AML-193 (cell line): ENCODE data around the gene SAP130.

Experiments used
- DNase-seq, 2 experiments: peaks; one replicate each; lab custom pipeline; 2025; lab: John Stamatoyannopoulos, UW

Gene SAP130

DNA sequence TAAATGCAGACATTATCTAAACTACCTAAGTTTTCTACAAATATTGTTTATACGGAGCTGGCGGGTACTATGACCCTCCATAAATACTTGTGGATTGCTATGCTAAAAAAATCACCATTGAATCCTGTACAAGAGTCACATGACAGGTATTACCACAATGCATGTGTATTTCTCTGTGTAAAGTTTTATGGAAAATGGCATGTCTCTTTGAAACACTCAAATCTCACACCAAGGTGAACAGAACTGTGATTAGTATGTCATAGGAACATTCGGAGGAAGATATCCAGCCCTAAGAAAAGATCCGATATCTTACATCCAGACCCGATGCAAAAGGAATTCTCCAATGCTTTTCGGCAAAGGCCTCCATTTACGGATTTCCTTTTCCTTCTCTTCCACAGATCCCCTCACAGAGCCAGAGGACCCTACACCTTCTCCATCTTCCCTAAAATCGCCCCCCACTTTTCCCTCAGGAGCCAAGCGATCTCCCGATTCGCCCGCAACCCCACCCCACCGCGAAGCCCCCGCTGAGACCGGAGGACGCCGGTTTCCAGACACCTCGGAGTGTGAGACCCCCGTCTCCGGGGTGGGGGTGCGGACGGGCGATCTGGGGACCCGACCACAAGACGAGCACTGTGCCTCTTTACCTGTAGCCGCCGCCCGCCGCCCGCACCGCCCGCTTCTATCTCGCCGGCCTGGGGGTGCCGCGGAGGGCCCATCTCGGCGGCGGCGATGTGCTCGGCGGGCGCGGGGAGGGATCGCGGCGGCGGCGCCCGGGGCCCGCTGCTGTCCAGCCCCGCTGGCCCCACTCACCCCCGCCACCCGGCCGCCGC is 1.2 kb downstream of the SAP130 start:
- peak in 1 of 2 experiments; percentile 7 for DNase-seq

DNA sequence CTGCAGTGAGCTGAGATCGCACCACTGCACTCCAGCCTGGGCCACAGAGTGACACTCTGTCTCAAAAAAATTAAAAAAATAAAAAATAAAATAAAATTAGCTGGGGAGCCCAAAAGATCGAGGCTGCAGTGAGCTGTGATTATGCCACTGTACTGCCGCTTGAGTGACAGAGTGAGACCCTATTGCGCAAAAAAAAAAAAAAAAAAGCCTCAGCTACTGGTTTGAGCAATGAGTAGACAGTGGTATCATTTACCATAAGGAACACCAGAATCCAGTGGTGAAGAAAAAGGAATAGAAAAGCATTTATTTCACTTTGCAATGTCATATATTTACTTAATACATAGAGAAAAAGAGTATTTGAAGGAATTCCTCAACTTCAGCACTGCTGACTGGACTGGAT is 3.0 kb downstream of the SAP130 start:
- peak in 1 of 2 experiments; percentile 11 for DNase-seq

DNA sequence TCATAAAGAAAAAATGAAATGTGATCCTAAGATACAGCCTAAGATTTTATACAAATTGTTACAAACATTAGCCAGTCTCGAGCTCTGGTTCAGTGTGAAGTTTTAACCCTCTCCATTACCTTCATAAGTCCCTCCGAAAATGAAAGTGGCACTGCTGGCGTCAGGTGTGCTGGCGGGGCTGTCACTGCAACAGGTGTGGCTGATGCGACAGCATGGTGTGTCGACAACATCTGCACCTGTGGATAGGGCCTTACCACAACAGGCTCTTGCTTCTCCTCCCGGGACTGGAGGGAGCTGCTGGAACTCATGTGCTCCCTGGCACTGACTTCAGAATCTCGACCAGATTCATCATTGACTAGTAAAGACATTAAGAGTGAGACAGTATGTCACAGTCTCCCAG is 10.3 kb downstream of the SAP130 start:
- DNase-seq = no peak

DNA sequence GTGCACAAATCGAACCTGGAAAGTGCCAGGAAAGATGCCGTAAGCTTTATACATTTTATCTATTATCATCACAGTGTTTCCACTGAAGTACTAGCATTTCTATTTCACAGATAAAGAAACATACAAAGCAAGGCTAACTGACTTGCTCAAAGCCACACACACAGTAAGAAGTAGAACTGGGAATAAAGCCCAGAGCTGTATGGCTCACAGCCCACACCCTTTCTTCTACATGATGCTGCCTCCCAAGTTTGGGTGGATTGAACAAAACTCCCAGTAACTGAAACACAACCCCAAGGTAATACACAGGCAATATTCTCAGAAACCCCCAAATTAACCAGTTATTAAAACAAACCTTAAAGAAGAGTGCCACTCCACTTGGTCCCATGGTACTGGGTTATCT is 11.2 kb downstream of the SAP130 start:
- no peak for DNase-seq

DNA sequence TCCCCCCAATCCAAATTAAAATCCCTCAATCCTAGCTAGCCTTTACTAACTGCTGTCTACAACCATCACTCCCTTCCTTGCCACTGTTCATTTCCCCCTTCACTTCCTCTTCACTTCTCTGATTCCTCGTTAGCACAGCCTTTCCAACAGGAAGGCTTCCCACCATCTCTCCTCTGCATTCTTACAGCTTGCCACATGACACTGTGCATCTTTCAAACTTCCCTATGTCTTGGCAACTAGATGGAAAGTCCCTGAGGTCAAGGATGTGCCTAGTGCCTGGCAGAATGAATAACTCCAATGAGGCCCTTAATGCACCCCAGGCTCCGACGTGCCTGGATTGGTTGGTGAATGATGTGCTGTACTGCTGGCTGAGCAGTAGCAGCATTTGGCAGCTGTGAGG is 15.2 kb downstream of the SAP130 start:
- DNase-seq = no peak

DNA sequence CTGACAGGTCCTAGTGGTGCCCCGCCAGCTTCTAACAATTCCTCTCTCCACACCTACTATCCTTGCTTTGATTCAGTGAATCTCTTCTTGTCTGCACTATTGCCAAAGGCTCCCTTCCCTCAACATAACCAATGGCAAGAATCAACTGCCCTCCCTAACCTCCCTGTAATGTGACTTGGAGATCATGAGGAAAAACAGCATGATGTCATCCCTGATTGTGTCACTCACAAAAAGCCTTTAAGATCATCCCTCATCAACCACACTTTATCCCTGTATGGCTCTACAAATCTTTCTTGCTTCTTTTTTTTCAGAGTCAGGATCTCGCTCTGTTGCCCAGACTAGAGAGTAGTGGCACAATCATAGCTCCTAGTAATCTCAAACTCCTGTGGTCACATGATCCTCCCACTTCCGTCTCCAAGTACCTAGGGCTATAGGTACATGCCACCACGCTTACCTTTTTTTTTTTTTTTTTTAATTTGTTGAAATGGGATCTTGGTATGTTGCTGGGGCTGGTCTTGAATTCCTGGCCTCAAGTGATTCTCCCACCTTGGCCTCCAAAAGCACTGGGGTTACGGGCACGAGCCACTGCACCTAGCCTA is 19.7 kb downstream of the SAP130 start:
- no peak for DNase-seq

DNA sequence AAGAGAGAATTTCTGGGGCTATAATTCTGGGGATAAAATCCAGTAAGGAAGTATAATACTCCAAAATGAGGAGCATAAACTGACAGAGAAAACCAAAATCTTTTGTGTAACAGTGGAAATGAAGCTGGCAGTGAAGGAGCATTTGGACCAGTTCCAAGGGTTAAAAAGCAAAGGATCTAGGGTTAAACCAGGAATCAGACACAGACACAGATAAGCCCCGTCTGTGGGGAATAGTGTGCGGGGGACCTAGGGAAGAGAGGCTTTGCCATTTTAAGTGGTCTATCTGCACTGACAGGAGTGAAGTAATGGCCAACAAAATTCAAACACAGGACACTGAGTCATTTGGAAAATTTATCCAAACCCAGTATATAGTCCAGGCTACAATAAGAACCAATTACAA is 23.4 kb downstream of the SAP130 start:
- no peak for DNase-seq

DNA sequence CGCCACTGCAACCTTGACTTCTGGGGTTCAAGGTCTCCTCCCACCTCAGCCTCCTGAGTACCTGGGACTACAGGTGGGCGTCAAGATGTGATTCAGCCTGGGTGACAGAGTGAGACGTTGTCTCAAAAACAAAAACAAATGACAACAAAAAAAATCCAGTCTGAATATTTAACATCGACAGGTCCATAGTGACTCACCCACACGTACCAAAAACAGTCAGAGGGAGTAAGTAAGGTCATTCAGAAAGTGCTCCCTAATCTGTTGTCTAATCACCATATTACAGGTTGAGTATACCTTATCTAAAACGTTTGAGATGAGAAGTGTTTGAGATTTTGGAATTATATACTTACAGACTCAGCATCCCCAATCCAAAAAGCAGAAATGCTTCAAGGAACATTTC is 24.4 kb downstream of the SAP130 start:
- no peak for DNase-seq

DNA sequence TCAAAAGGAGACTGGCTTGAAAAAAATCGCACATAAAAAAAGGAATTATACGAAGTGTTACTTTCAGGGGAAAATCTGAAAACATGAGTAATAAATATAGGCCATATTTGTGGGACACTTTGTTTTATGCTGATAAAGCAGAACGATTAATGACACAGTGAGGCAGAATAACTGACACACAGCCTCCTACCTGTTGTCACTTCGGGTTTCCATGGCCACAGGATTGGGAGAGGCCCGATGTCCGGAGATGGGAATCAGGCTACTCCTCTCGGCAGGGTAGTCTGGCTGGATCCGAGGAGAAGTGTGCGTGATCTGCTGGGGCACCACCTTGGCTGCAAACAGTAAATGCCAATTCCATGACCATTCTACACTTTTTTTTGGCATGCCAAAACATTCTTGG is 31.7 kb downstream of the SAP130 start:
- DNase-seq = no peak

DNA sequence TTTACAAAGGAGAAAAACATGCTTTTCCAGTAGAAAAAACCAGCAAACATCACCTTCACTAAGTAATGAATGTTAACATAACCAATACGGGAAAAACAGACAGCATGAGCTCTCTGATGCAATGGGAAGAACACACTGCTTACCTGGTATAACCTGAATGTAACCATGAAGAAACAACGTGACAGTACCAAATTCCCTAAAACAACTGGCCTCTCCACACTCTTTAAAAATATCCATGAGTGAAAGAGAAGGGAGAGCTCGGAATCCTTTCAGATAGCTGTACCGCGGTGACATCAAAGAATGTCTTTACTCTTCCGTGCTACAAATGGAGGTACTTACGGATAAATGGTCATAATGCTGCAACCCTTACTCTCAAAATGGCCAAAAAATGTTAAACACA is 32.1 kb downstream of the SAP130 start:
- no peak for DNase-seq

DNA sequence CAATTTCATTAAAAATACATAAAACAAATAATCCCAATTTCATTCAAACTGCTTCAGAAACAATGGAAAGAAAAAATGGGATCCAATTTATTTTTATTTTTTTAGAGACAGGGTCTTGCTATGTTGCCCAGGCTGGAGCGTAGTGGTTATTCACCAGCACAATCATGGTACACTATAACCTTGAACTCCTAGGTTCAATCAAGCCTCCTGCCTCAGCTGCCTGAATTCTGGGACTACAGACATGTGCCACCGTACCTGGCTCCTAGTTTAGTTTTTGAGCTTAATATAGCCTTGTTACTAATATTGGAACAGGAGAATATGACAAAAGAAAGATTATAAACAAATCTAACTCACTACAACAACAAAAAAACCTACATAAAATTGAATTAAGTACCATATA is 34.2 kb downstream of the SAP130 start:
- no peak for DNase-seq

DNA sequence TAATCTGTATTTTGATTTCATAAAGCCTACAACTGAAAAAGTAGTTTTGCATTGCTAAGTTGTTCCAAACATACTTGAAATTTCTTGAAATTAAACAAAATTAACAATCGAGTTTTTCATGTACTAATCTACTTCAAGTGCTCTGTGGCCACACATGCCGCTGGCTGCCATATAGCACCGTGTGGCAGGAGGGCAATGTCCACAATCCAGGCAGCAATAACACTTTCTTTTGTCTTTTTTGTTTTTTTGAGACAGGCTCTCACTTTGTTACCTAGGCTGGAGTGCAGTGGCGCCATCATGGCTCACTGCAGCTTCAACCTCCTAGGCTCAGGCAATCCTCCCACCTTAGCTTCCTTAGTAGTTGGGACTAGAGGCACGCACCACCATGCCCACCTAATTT is 36.1 kb downstream of the SAP130 start:
- no peak for DNase-seq

DNA sequence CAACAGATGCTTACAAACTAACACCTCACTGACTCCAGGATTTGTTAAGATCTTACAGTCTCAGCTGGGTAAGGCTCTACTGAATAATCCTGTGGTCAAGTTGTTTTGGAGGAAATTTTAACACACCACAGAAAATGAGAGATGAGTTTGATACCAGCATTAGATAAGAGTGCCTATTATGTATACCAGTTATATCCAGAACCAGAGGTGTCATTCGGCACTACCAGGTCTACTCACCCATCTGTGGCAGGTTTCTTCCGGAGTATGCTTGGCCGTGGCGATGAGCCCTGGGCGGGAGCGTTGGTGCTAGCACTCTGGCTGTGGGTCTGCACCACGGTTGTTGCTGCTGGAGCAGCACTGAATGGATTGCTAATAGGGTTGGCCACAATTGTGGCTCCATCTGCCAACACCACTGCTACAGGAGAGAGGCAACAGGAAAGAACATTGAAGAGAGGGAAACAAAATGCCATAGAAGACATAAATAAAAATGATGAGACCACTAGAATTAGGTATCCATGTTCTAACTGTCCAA is 41.2 kb downstream of the SAP130 start:
- DNase-seq = no peak

DNA sequence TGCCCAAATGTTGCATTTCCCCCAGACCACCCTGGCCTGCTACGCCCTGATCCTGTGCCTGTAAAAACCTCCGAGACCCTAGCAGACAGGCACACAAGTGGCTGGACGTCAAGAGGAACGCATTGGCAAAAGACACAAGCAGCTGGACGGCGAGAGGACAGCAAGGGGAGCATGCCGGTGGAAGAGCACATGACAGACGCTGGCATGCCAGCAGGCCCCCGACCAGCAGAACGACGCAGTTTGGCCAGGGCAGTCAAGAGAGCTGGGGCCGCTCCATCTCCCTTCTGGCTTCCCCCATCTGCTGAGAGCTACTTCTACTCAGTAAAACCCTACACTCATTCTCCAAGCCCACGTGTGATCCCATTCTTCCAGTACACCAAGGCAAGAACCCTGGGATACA is 42.1 kb downstream of the SAP130 start:
- no peak for DNase-seq

DNA sequence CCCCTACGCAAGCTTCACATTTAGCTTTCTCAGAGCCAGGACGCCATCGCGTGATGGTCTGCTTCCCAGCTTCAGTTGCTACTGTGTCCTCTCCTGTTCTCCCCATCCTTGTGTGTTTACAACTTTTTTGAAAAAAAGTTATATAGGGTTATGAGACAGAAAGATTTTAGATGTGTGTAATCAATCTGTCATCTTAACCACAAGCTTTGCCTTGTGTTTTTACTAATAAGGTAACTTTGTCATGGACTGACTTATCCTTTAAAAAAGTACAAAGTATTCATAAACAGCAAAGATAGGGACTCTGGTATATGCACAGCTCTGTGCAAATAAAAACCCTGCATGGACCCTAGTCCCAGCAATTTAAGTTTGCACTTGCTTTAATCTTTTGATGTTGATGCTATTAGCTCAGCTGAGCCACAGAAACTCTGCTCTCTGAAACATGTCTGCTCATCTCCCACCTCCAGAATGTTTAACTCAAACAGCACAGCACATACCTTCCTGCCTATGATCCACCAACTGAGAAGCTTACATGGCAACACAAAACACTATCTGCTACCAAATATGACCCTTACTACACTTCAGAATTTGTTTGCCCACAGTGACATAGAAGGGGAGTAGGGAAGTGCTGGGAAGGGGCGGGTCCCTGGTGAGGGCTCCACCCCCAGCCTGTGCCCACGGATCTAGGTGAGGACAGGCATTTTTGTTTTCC is 42.7 kb downstream of the SAP130 start:
- no peak for DNase-seq

DNA sequence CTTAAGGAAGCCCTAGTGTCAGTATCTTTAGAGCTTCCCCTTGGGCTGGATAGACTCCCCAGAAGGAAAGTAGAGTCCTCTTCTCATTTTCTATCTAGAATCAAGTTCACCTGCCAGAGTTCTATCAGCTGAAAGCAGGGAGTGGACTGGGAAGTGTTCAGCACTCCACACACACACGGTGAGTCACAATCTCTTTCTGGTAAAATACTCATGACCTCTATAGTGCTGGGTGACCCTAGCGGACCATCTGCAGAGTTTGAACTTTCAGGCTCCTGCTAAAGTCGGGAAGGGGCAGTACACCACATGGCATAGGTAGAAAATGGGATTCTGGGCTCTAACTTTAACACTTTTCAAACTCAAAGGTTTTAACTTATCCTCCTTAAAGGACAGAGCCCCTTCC is 43.3 kb downstream of the SAP130 start:
- no peak for DNase-seq

DNA sequence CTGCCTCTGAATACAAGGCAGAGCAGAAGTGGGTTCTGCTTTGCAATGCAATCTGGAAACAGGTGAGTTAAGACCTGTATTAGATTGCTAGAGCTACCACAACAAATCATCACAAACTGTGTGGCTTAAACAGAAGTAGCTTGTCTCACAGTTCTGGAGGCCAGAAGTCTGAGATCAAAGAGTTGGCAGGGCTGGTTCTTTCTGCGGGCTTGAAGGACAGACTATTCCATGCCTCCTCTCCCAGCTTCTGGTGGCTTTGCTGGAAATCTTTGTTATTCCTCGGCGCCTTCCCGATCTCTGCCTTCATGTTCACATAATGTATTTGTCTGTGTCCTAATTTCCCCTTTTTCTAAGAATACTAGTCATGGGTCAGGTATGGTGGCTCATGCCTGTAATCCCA is 58.4 kb downstream of the SAP130 start:
- DNase-seq = no peak

DNA sequence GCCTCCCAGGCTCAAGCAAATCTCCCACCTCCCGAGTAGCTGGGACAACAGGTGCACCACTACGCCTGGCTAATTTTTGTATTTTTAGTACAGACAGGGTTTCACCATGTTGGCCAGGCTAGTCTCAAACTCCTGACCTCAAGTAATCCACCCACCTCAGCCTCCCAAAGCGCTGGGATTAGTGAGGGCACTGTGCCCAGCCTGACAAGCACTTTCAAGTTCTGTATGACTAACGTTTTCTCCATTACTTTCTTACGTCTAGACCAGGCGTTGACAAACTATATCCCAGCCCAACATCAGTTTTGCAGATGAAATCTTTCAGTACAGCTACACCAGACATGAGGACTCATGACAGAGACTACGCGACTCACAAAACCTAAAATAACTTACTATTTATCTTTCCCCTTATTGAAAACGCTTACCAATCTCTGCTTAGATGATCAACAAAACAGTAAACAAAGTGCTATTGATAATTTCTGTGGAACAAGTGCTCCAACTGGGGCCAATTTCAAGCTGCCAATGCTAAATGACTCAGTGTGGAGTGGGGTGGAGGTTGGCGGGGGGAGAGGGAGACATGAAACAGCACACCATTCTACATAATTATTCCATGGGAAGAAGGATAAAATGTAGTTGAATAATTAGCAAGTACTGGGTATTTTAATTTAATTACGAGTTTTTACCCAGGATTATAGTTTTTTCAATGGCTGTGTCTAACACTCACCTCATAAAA is 59.1 kb downstream of the SAP130 start:
- DNase-seq = no peak

DNA sequence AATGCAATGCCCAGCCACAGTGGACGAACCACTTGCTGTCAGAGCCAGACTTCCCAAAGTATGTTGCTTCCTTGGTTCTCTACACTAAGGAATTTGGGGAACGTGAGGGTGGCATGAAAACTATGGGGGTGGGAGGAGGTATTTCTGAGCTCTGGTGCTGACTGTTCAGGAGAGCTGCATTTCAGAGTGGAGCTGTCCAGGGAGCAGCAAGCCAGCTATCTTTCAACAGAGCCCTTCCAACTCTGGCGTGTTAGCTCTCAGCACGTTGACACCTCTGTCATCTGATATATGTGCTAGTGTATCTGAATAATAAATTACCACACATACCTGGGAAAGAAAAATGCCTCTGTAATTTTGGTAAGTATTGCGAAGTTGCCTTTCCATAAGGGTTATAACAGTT is 66.1 kb downstream of the SAP130 start:
- no peak for DNase-seq

DNA sequence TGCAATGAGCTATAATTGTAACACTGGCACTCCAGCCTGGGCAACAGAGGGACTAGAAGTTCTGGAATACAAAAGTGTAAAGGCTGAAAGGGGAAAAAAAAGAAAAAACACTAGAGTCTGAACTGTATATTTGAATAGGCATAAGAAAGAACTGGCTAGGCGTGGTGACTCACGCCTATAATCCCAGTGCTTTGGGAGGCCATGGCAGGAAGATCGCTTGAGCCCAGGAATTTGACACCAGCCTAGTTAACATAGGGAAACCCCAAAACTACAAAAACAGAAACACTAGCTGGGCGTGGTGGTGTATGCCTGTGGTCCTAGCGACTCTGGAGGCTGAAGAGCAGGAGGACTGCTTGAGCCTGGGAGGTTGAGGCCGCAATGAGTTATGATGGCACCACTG is 70.6 kb downstream of the SAP130 start:
- DNase-seq = no peak

DNA sequence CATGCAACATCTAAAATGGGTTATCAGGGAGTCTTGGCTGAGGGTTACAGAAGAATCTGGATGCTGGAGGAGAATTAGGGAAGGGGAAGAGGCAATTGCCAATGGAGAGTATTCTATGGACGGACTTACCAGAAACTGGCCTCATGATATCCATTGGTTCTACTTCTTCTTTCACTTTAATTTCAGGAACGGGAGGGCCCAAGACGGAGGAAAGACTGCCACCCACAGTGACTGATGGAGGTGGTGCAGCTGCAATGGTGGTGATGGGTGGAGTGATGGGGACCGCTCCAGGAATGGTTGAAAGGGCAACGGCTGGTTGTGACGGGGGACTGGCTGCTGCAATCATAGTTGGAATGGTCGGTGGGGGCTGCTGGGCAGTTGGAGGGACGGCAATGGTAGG is 73.0 kb downstream of the SAP130 start:
- no peak for DNase-seq

DNA sequence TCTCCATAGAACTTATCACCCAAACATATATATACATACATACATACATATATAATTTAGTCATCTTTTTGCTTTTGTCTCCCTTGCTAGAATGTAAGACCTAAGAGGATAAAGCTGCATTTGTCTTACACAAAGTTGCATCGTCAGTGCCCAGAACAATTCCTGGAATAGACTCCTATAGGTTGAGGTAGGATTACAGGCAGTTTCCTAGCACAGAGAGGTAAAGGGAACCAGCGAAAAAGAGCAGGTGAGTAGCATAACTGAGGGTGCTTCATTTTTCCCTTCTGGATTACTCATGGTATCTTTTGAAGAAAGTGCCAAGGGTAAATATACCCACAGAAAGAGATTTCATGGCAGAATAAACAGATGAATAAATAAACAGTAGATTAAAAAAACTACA is 74.0 kb downstream of the SAP130 start:
- DNase-seq = no peak
